ENCODE results near the gene INAVA.

INAVA gene

DNA sequence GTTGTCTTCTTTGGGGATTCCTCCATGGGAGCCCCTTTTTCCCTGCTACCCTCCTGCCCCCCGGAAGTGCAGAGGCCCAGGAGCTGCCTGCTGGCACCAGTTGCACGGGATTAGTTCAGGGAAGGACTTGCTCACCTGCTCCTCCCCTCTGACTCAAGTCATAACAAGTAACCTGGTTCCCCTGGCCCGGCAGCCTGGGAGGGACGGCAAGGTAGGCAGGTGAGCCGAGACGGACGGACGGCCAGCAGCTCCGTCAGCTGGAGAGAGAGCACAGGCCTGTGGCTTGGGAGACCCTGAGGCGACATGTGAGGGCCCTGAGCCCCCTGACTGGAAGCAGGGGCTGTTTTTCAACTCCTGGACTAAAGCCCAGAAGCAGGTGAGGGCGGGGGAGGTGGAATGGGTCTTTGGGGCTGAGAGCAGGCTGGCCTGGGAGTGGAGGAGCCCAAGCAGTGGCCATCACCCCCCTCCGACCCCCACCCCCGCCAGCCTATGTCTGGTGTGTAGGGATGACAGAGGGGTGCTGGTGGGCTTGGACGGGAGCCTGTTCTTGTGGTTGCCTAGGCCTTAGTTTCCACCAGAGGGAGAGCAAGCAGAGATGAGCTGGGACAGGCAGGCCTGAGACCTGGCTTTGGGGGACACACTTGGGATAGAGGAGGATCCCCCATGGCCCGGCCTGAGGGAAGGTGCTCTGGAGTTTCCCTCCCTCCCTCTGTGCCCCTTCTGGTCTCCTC lies at the start of gene INAVA:
INAVA (plus strand) TSS at position 189 of the 731 bp plus-strand sequence. CDS start 3,501 bp downstream, outside the sequence.
- TF ChIP-seq, protein P1, sequence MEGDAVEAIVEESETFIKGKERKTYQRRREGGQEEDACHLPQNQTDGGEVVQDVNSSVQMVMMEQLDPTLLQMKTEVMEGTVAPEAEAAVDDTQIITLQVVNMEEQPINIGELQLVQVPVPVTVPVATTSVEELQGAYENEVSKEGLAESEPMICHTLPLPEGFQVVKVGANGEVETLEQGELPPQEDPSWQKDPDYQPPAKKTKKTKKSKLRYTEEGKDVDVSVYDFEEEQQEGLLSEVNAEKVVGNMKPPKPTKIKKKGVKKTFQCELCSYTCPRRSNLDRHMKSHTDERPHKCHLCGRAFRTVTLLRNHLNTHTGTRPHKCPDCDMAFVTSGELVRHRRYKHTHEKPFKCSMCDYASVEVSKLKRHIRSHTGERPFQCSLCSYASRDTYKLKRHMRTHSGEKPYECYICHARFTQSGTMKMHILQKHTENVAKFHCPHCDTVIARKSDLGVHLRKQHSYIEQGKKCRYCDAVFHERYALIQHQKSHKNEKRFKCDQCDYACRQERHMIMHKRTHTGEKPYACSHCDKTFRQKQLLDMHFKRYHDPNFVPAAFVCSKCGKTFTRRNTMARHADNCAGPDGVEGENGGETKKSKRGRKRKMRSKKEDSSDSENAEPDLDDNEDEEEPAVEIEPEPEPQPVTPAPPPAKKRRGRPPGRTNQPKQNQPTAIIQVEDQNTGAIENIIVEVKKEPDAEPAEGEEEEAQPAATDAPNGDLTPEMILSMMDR (IDR thresholded peaks at IDR 0.05; ENCODE audit: low read depth, low read length): no peak
- DNase-seq (ENCODE audit: extremely low read depth, low read depth): no peak

DNA sequence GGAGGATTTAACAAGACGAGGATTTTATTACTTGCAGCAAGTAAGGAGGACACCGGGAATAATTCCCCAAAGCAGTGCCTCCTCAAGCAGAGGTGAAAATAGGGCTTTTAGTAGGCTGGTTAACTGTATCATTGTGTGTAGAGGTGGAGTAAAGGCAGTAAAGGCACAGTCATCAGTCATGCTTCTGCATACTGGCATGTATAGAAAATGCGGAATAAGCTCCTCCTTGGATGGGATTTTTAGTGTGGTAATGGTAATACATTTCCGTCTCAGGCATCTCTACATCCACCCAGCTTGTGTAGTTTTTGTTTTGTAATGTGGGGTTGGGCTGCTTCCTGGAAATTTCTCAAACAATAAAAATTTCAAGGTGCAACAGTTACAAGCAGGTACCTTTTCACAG lies 49.3 kb upstream of the INAVA start:
- no peak for DNase-seq (ENCODE audit: extremely low read depth, low read depth)
- TF ChIP-seq, protein P1 (IDR thresholded peaks at IDR 0.05; ENCODE audit: low read depth, low read length): no peak

DNA sequence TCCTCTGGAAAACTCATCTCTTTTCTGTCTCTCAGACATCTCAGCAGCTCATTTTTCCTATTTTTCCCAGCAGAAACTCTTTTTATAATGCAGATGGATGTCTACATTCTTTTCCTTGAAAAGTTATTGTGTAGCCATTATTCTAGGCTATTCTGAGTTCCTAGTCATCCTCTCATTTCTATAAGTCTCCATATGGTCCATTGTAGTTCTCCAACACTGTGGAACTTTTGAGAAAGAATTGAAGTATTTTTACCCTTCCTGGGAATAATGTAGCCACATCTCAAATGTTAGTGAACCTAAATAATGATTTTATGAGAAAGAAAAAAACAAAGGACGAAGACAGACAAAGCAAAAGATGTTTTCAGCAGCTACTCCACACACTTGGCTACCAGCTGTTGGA lies 48.3 kb upstream of the INAVA start:
- no peak for DNase-seq (ENCODE audit: extremely low read depth, low read depth)
- TF ChIP-seq, protein P1 (IDR thresholded peaks at IDR 0.05; ENCODE audit: low read depth, low read length): no peak

DNA sequence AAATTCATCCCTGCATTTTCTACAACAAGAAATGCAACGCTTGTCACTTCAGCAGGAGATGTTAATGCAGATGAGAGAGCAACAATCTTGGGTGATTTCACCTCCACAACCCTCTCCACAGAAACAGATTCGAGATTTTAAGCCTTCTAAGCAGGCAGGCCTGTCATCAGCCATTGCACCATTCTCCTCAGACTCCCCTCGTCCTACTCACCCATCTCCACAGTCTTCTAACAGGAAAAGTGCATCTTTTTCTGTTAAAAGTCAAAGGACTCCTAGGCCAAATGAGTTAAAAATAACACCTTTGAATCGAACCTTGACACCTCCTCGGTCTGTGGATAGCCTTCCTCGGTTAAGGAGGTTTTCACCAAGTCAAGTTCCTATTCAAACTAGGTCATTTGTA lies 45.3 kb upstream of the INAVA start:
- TF ChIP-seq, protein P1 (IDR thresholded peaks at IDR 0.05; ENCODE audit: low read depth, low read length): no peak

DNA sequence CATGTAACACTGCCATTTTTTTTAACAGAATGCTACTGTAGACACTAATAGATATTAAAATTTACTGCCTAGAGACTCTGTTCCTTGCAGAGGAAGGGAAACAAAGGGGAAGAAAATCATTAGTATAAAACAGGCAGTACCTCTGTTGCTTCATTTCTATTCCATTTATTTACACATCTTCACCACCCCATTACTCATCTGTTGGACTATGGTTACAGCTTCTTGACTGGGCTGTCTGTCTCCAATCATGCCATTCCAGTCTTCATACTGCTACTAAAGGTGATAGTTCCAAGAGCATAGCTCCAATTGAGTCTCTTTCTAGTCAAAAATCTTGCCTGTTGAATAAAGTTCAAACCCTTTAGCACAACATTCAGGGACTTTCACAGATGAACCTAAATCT lies 44.1 kb upstream of the INAVA start:
- DNase-seq (ENCODE audit: extremely low read depth, low read depth): no peak
- TF ChIP-seq, protein P1 (IDR thresholded peaks at IDR 0.05; ENCODE audit: low read depth, low read length): no peak

More for the DNA sequence above, 45.3 kb upstream of the INAVA start:
- DNase-seq (ENCODE audit: extremely low read depth, low read depth): no peak

- peak; percentile 23 for DNase-seq (ENCODE audit: extremely low read depth, low read depth)
- TF ChIP-seq, protein P1 (IDR thresholded peaks at IDR 0.05; ENCODE audit: low read depth, low read length): no peak
Observed at GRCh38 chr1:200856716-200857357, 37.9 kb upstream of the INAVA start.

- no peak for DNase-seq (ENCODE audit: extremely low read depth, low read depth)
- TF ChIP-seq, protein P1 (IDR thresholded peaks at IDR 0.05; ENCODE audit: low read depth, low read length): no peak
Observed at GRCh38 chr1:200857804-200858203, 36.9 kb upstream of the INAVA start.
